ENCODE measurements around the gene EFEMP1. TPM values are rescaled to one million over a fixed set of nuclear protein-coding genes. Genes with fewer than 3 reads are reported as not detected.

EFEMP1 gene
- total and polyA plus RNA-seq, 10 of the 15 experiments (the other 5 are each of a cell fraction or from before 2014, with no cell fraction given): 0.27 to 1.2 (median 0.35) TPM; not detected in 6

- WGBS (ENCODE audit: insufficient coverage, insufficient replicate concordance, low lambda C conversion rate, missing lambda C conversion rate): 14% methylated on average over 5 of the region's 5 CpGs
Observed at GRCh38 chr2:55917117-55917516, 6.5 kb downstream of the EFEMP1 start.

More at GRCh38 chr2:55917117-55917516, 6.5 kb downstream of the EFEMP1 start:
- intact Hi-C loops (cut with micrococcal nuclease; ENCODE audit: unreplicated experiment): no loop called here
- ChIA-PET POLR2A (interaction anchor here (0.8 kb wide), 1 partner anchor 11 kb away, joined by 3 read pairs; no protein-coding TSS in a partner anchor), SMC1A (ENCODE audit: uncharacterized antibody, unreplicated experiment) (interaction anchor here (0.5 to 0.9 kb wide), 2 partner anchors 37 to 43 kb away, joined by 3 read pairs; no protein-coding TSS in a partner anchor), CTCF (no interaction called here), RAD21 (ENCODE audit: unreplicated experiment) (no interaction called here)
- no peak for DNase-seq (ENCODE audit: low read depth, low spot score)
- no peak overlapping the region for H3K4me2 ChIP-seq (ENCODE audit: control insufficient read depth, insufficient read depth)
- FAIRE-seq: no peak
- peaks cover 0 to 5% of the 10 kb centered on the region in 2 experiments; a peak in 2 of 4 replicates for H3K27me3 ChIP-seq (replicated peaks in 1 of 2; ENCODE audit: control insufficient read depth in 2 of 2, insufficient read depth in 2 of 2, low read length in 1 of 2)
- no TSS peak for BruUV-seq (replicated peaks)
- in situ Hi-C loops (cut with MboI): no loop called here
- no peak overlapping the region for H3K4me3 ChIP-seq
- no peaks in the 10 kb centered on the region for H4K20me1 ChIP-seq (ENCODE audit: control insufficient read depth, insufficient read depth)
- no peak overlapping the region for H3K27ac ChIP-seq (ENCODE audit: control insufficient read depth, insufficient read depth)
- no peaks in the 10 kb centered on the region for H3K9me3 ChIP-seq (replicated peaks; ENCODE audit: control insufficient read depth, insufficient read depth, low read length)
- H3K4me1 ChIP-seq (ENCODE audit: control insufficient read depth, insufficient read depth, low read length): peaks cover 7% of the 10 kb centered on the region; the same call in 1 of the 2 replicates
- H3K9ac ChIP-seq (ENCODE audit: control insufficient read depth, insufficient read depth, low read length): no peak overlapping the region
- no peaks in the 10 kb centered on the region for H3K79me2 ChIP-seq (ENCODE audit: control insufficient read depth, insufficient read depth, low read length)
- no peaks in the 10 kb centered on the region for H3K36me3 ChIP-seq (ENCODE audit: control insufficient read depth in 2 of 2, insufficient read depth in 2 of 2, low read length in 1 of 2)
- TF ChIP-seq IKZF1 (conservative IDR thresholded peaks at IDR 0.05) (0 out of 2 replicates have a peak, but pooled peaks have one; percentile 20), CHD4 (IDR thresholded peaks at IDR 0.05) (no peak), NBN (IDR thresholded peaks at IDR 0.05) (no peak), NFYA (IDR thresholded peaks at IDR 0.05; ENCODE audit: borderline replicate concordance, low read depth, low read length) (no peak), PAX5 (IDR thresholded peaks at IDR 0.05; ENCODE audit: borderline replicate concordance, low read depth, low read length) (peak; percentile 27; the same call in 1 of the 2 replicates), RUNX3 (IDR thresholded peaks at IDR 0.05; ENCODE audit: low read length) (peak; percentile 61), NFIC (IDR thresholded peaks at IDR 0.05; ENCODE audit: low read depth, low read length) (no peak), CBFB (IDR thresholded peaks at IDR 0.05; ENCODE audit: low read depth) (no peak), SPI1 (IDR thresholded peaks at IDR 0.05; ENCODE audit: borderline replicate concordance, insufficient read depth, low read depth, low read length) (peak; percentile 68), TCF12 (IDR thresholded peaks at IDR 0.05; ENCODE audit: low read depth, low read length) (0 out of 2 replicates have a peak, but pooled peaks have one; percentile 35), IKZF2 (IDR thresholded peaks at IDR 0.05) (0 out of 4 replicates have a peak, but pooled peaks of 1 of the 2 experiments have one; percentile 10), ASH2L (IDR thresholded peaks at IDR 0.05; ENCODE audit: borderline replicate concordance, low read depth) (no peak), GABPA (IDR thresholded peaks at IDR 0.05; ENCODE audit: low read depth) (no peak), NR2F1 (conservative IDR thresholded peaks at IDR 0.05) (peak; percentile 91), BACH1 (IDR thresholded peaks at IDR 0.05; ENCODE audit: borderline replicate concordance) (no peak), RCOR1 (conservative IDR thresholded peaks at IDR 0.05; ENCODE audit: low read depth, low read length) (no peak), USF1 (IDR thresholded peaks at IDR 0.05; ENCODE audit: borderline replicate concordance, extremely low read length, insufficient read depth, low read depth, low read length) (no peak)
- peak; percentile 84 for ATAC-seq
- H2AFZ ChIP-seq (ENCODE audit: control insufficient read depth, low read depth, low read length): no peak overlapping the region
